Ascending aorta (tissue), 2 donors: ENCODE results near the gene ASAP2. TPM values are rescaled to one million over a fixed set of nuclear protein-coding genes. Genes with fewer than 3 reads are reported as not detected.

Experiments used
- DNase-seq, 2 donors: peaks; one replicate each; pipeline ENCODE4 v3.0.0-alpha.2; 2019; ENCODE audit warnings: low spot score in 2 of 2
- H3K27ac ChIP-seq, 2 donors: fragments of 200-600 bp; sonication (generic); one replicate each; pipeline ENCODE4 v1.5.1; 2016 to 2017; ENCODE audit warnings: mild to moderate bottlenecking in 1 of 2
- H3K27me3 ChIP-seq: fragments of 200-600 bp; sonication (generic); one replicate; pipeline ENCODE4 v1.5.1; 2017
- H3K36me3 ChIP-seq, 2 donors: fragments of 200-600 bp; sonication (generic); one replicate each; pipeline ENCODE4 v1.5.1; 2016
- H3K4me1 ChIP-seq, 2 donors: fragments of 200-600 bp; sonication (generic); one replicate each; pipeline ENCODE4 v1.5.1; 2016 to 2017; ENCODE audit warnings: mild to moderate bottlenecking in 1 of 2
- H3K4me3 ChIP-seq, 2 donors: fragments of 200-600 bp; sonication (generic); one replicate each; pipeline ENCODE4 v1.5.1; 2016 to 2017; ENCODE audit warnings: mild to moderate bottlenecking in 1 of 2
- H3K9me3 ChIP-seq, 2 donors: fragments of 200-600 bp; sonication (generic); one replicate each; pipeline ENCODE4 v1.5.1; 2016
- CTCF ChIP-seq, 3 experiments: fragments of 200-600 bp in 2 of 3; fragments of 450-650 bp in 1 of 3; sonication (generic) in 2 of 3; IDR thresholded peaks; one replicate each; pipeline ENCODE4 v1.5.1; 2016 to 2019; ENCODE audit warnings: antibody characterized with exemption in 3 of 3, mild to moderate bottlenecking in 1 of 3, moderate library complexity in 1 of 3
- intact Hi-C: fragments of 100-400 bp; cut with DNase I; formaldehyde crosslinking; loops from one replicate; pipeline ENCODE4 v1.15.1; 2023
- total RNA-seq: library from RNA; depleted of rRNA; stranded (reverse); fragments of >200 nt; gene quantifications from one replicate; pipeline ENCODE4 v1.1.0, GENCODE V29; 2016

The ASAP2 gene
- total RNA-seq, 1 donor from 2014 or later, result 56.9 TPM

GRCh38 chr2:9274701-9275343, 68.2 kb downstream of the ASAP2 start:
- peak in 1 of 2 donors; percentile 30 for DNase-seq
- no peak overlapping the region for H3K27ac ChIP-seq
- intact Hi-C loops, result no loop called here
- no peak overlapping the region for H3K4me3 ChIP-seq
- H3K27me3 ChIP-seq, result no peaks in the 10 kb centered on the region
- no peak for TF ChIP-seq CTCF (IDR thresholded peaks at IDR 0.05)
- no peaks in the 10 kb centered on the region for H3K9me3 ChIP-seq
- H3K4me1 ChIP-seq, result peaks cover 0 to 39% of the 10 kb centered on the region in 2 donors
- no peaks in the 10 kb centered on the region for H3K36me3 ChIP-seq

DNA sequence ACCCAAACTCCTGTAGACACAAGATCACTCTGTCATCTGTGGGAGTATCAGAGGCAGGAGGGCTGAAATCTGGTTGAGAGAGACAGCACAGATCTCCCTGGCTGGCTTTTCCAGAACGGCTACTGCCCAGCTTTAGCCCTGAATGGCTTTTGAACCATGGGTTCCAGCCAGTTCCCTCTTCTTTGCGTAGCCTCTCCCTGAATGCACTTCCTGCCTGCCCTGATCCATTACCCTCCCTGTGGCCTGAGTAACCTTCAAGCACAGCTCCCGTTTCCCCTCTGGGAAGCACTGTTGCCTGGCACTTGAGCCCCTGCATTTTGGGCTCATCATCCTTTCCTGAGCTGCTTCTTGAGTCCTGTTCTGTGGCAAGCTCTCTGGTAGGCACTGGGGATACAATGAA, 68.8 kb downstream of the ASAP2 start:
- intact Hi-C loops, result no loop called here
- peaks cover 0 to 39% of the 10 kb centered on the region in 2 donors for H3K4me1 ChIP-seq
- H3K27me3 ChIP-seq, result no peaks in the 10 kb centered on the region
- no peak overlapping the region for H3K4me3 ChIP-seq
- no peaks in the 10 kb centered on the region for H3K36me3 ChIP-seq
- H3K9me3 ChIP-seq, result no peaks in the 10 kb centered on the region
- peak overlapping the region in 1 of 2 donors; percentile 16 for H3K27ac ChIP-seq
- TF ChIP-seq CTCF (IDR thresholded peaks at IDR 0.05), result no peak
- DNase-seq, result peak in 1 of 2 donors; percentile 47

DNA sequence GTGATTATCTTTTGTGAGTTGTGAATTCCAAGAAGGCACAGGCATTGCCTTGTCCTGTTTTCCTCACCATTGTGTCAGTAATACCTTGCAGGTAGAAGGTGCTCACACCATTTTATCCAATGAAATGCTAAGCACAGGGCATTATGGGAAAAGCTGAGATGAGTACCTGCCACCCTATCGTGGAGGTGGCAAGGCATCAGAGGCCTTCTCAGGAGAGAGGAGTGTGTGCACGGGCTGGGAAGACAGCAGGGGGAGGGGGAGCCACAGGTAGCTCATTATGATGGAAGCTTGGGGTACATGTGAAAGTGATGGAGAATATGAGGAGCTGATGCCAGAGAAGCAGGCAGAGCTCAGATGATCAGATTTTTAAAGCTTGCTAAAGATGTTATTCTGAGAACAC, 69.5 kb downstream of the ASAP2 start:
- Histone ChIP-seq H3K27ac (no peak overlapping the region), H3K27me3 (no peaks in the 10 kb centered on the region), H3K4me1 (peaks cover 0 to 39% of the 10 kb centered on the region in 2 donors), H3K36me3 (peaks cover 4% of the 10 kb centered on the region in 2 donors), H3K4me3 (no peak overlapping the region), H3K9me3 (no peaks in the 10 kb centered on the region)
- DNase-seq, result peak in 1 of 2 donors; percentile 27
- no peak for TF ChIP-seq CTCF (IDR thresholded peaks at IDR 0.05)
- intact Hi-C loops, result no loop called here

DNA sequence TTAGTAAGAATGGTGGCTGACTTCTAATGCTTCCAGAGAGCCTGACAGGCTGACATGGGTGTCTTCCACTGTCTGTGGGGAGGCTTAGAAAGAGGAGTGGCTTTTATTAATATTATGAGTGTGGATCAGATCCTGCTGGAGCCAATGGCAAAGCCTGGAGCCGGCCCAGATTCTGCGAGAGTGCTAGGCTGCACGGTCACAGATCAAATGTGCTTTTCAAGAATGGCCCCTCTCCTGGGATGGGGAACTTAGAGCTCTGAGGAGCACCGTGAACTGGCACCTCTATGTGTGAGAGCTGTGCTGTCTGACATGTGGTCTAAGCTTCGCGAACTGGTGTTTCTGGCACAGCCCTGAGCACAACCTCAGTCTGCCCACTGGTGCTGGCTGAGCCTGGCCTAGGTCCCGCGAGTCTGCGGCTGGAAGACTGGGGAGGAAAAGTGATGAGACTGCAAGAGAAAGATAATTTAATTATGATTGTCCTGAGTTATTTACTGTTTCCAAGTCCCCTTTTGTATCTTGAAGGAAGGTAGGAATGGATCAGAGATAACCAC, 70.4 kb downstream of the ASAP2 start:
- no peak overlapping the region for H3K27ac ChIP-seq
- H3K9me3 ChIP-seq, result no peaks in the 10 kb centered on the region
- peaks cover 4 to 41% of the 10 kb centered on the region in 2 donors for H3K4me1 ChIP-seq
- H3K27me3 ChIP-seq, result no peaks in the 10 kb centered on the region
- peak in 1 of 2 donors; percentile 57 for DNase-seq
- intact Hi-C loops, result no loop called here
- H3K4me3 ChIP-seq, result no peak overlapping the region
- H3K36me3 ChIP-seq, result peaks cover 4 to 5% of the 10 kb centered on the region in 2 donors
- TF ChIP-seq CTCF (IDR thresholded peaks at IDR 0.05), result no peak

DNA sequence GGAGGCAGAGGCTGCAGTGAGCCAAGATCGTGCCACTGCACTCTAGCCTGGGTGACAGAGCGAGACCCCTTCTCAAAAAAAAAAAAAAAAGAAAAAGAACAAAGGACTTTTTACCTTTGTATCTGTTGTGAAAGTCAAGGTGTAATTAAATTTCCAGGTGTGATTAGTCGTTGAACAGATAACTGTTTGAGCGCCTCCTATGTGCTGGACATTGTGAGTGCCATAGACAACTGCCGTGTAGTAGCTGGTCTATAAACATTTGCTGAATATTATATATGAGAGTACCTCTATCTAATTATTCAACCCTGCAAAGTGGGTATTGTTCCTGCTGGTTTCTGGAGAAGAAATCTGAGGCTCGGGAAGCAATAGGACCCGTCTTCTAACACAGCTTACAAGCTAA, 71.8 kb downstream of the ASAP2 start:
- Histone ChIP-seq H3K4me3 (no peak overlapping the region), H3K27ac (no peak overlapping the region), H3K36me3 (peaks cover 4 to 5% of the 10 kb centered on the region in 2 donors), H3K9me3 (no peaks in the 10 kb centered on the region), H3K4me1 (peaks cover 9 to 52% of the 10 kb centered on the region in 2 donors), H3K27me3 (no peaks in the 10 kb centered on the region)
- DNase-seq, result no peak
- intact Hi-C loops, result no loop called here
- no peak for TF ChIP-seq CTCF (IDR thresholded peaks at IDR 0.05)
